Muscle layer of duodenum (tissue), 2 donors: Measurements from ENCODE around the gene ATXN7.

Experiments used
- H3K27ac ChIP-seq: one replicate; pipeline ENCODE4 v1.7.0; 2013; ENCODE audit warnings: mild to moderate bottlenecking, low read length
- H3K27me3 ChIP-seq: one replicate; pipeline ENCODE4 v1.7.0; 2013; ENCODE audit warnings: low read depth, mild to moderate bottlenecking, control low read depth, low read length
- H3K36me3 ChIP-seq, 2 donors: one replicate each; pipeline ENCODE4 v1.7.0; 2013; ENCODE audit warnings: low read length in 2 of 2, control low read depth in 1 of 2, mild to moderate bottlenecking in 1 of 2; ENCODE audit not compliant: insufficient read depth in 2 of 2, control insufficient read depth in 1 of 2
- H3K4me1 ChIP-seq, 2 donors: one replicate each; pipeline ENCODE4 v1.7.0; 2013; ENCODE audit warnings: low read length in 2 of 2, mild to moderate bottlenecking in 2 of 2, control low read depth in 1 of 2, moderate library complexity in 1 of 2; ENCODE audit not compliant: insufficient read depth in 2 of 2, control insufficient read depth in 1 of 2
- H3K4me3 ChIP-seq, 2 donors: one replicate each; pipeline ENCODE4 v1.7.0; 2013; ENCODE audit warnings: low read length in 2 of 2, low read depth in 1 of 2, mild to moderate bottlenecking in 1 of 2
- H3K9me3 ChIP-seq, 2 donors: one replicate each; pipeline ENCODE4 v1.7.0; 2013; ENCODE audit warnings: low read length in 2 of 2, control low read depth in 1 of 2, mild to moderate bottlenecking in 1 of 2; ENCODE audit not compliant: control insufficient read depth in 1 of 2
- donor health status: healthy.

ATXN7 gene

GRCh38 chr3:63980019-63980418 is 116.4 kb downstream of the ATXN7 start:
- Histone ChIP-seq H3K27ac (no peak overlapping the region), H3K4me3 (no peak overlapping the region), H3K9me3 (no peaks in the 10 kb centered on the region), H3K4me1 (peaks cover 10 to 27% of the 10 kb centered on the region in 2 donors), H3K36me3 (peaks cover 22 to 28% of the 10 kb centered on the region in 2 donors), H3K27me3 (no peaks in the 10 kb centered on the region)

GRCh38 chr3:63980830-63981498 is 117.3 kb downstream of the ATXN7 start:
- Histone ChIP-seq H3K9me3 (no peaks in the 10 kb centered on the region), H3K4me1 (peaks cover 6 to 22% of the 10 kb centered on the region in 2 donors), H3K27ac (no peak overlapping the region), H3K36me3 (peaks cover 30 to 36% of the 10 kb centered on the region in 2 donors), H3K4me3 (no peak overlapping the region), H3K27me3 (no peaks in the 10 kb centered on the region)

GRCh38 chr3:63981980-63982379 is 118.3 kb downstream of the ATXN7 start:
- Histone ChIP-seq H3K27ac (no peak overlapping the region), H3K9me3 (no peaks in the 10 kb centered on the region), H3K4me1 (peaks cover 0 to 12% of the 10 kb centered on the region in 2 donors), H3K4me3 (no peak overlapping the region), H3K27me3 (no peaks in the 10 kb centered on the region), H3K36me3 (peaks cover 26 to 38% of the 10 kb centered on the region in 2 donors)

- peaks cover 46 to 60% of the 10 kb centered on the region in 2 donors for H3K36me3 ChIP-seq
- H3K27ac ChIP-seq: no peak overlapping the region
- H3K4me3 ChIP-seq: no peak overlapping the region
Observed at GRCh38 chr3:63984391-63984790, 120.7 kb downstream of the ATXN7 start.

GRCh38 chr3:63986146-63986545 is 122.5 kb downstream of the ATXN7 start:
- H3K4me3 ChIP-seq: no peak overlapping the region
- H3K27ac ChIP-seq: no peak overlapping the region
- H3K27me3 ChIP-seq: no peaks in the 10 kb centered on the region
- peaks cover 54 to 63% of the 10 kb centered on the region in 2 donors for H3K36me3 ChIP-seq
- H3K9me3 ChIP-seq: no peaks in the 10 kb centered on the region
- H3K4me1 ChIP-seq: no peaks in the 10 kb centered on the region

More at GRCh38 chr3:63984391-63984790, 120.7 kb downstream of the ATXN7 start:
- Histone ChIP-seq H3K4me1 (peaks cover 0 to 5% of the 10 kb centered on the region in 2 donors), H3K9me3 (no peaks in the 10 kb centered on the region), H3K27me3 (no peaks in the 10 kb centered on the region)

GRCh38 chr3:63986831-63987230 is 123.2 kb downstream of the ATXN7 start:
- Histone ChIP-seq H3K36me3 (peaks cover 58 to 66% of the 10 kb centered on the region in 2 donors), H3K9me3 (no peaks in the 10 kb centered on the region), H3K4me1 (no peaks in the 10 kb centered on the region), H3K4me3 (no peak overlapping the region), H3K27ac (no peak overlapping the region), H3K27me3 (no peaks in the 10 kb centered on the region)

- H3K36me3 ChIP-seq: peaks cover 66 to 67% of the 10 kb centered on the region in 2 donors
- no peaks in the 10 kb centered on the region for H3K27me3 ChIP-seq
- no peak overlapping the region for H3K4me3 ChIP-seq
- no peaks in the 10 kb centered on the region for H3K9me3 ChIP-seq
- no peak overlapping the region for H3K27ac ChIP-seq
- H3K4me1 ChIP-seq: no peaks in the 10 kb centered on the region
Observed at GRCh38 chr3:63988943-63989342, 125.3 kb downstream of the ATXN7 start.

- H3K27me3 ChIP-seq: no peaks in the 10 kb centered on the region
- no peak overlapping the region for H3K4me3 ChIP-seq
- H3K36me3 ChIP-seq: peaks cover 66 to 75% of the 10 kb centered on the region in 2 donors
- H3K4me1 ChIP-seq: no peaks in the 10 kb centered on the region
- no peak overlapping the region for H3K27ac ChIP-seq
- H3K9me3 ChIP-seq: no peaks in the 10 kb centered on the region
Observed at GRCh38 chr3:63990204-63990603, 126.5 kb downstream of the ATXN7 start.

- no peak overlapping the region for H3K27ac ChIP-seq
- no peaks in the 10 kb centered on the region for H3K9me3 ChIP-seq
- H3K27me3 ChIP-seq: no peaks in the 10 kb centered on the region
- H3K4me1 ChIP-seq: no peaks in the 10 kb centered on the region
- peaks cover 66 to 75% of the 10 kb centered on the region in 2 donors for H3K36me3 ChIP-seq
- no peak overlapping the region for H3K4me3 ChIP-seq
Observed at GRCh38 chr3:63990733-63991132, 127.1 kb downstream of the ATXN7 start.

GRCh38 chr3:63991666-63992065 is 128.0 kb downstream of the ATXN7 start:
- Histone ChIP-seq H3K27me3 (no peaks in the 10 kb centered on the region), H3K36me3 (peaks cover 71 to 81% of the 10 kb centered on the region in 2 donors), H3K4me3 (no peak overlapping the region), H3K27ac (no peak overlapping the region), H3K9me3 (no peaks in the 10 kb centered on the region), H3K4me1 (no peaks in the 10 kb centered on the region)

GRCh38 chr3:63992516-63993209 is 129.0 kb downstream of the ATXN7 start:
- Histone ChIP-seq H3K27ac (no peak overlapping the region), H3K4me1 (no peaks in the 10 kb centered on the region), H3K27me3 (no peaks in the 10 kb centered on the region), H3K9me3 (no peaks in the 10 kb centered on the region), H3K36me3 (peaks cover 65 to 79% of the 10 kb centered on the region in 2 donors), H3K4me3 (no peak overlapping the region)
